ENCODE measurements around the gene CELA3B.
"Not testable (repeated sequence)": the region's sequence is repeated elsewhere in the genome, so short reads cannot be mapped to it uniquely, and the experiment has no call there.

Gene CELA3B

DNA sequence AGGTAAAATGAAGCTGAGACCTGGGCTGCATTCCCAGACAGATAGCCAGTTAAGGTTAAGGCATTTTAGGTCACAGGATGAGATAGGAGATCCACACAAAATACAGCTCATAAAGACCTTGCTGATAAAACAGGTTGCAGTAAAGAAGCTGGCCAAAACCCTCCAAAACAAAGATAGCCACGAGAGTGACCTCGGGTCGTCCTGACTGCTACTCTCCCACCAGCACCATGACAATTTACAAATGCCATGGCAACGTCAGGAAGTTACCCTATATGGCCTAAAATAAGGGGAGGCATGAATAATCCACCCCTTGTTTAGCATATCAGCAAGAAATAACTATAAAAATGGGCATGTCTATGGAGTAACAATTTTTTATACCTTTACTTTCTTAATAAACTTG lies 6.3 kb upstream of the CELA3B start:
- DNase-seq; intact Hi-C loops (cut with DNase I): not testable (repeated sequence)

- intact Hi-C loops (cut with DNase I); DNase-seq: not testable (repeated sequence)
These were observed 3.8 kb upstream of the CELA3B start for GRCh38 chr1:21972973-21973441.

DNA sequence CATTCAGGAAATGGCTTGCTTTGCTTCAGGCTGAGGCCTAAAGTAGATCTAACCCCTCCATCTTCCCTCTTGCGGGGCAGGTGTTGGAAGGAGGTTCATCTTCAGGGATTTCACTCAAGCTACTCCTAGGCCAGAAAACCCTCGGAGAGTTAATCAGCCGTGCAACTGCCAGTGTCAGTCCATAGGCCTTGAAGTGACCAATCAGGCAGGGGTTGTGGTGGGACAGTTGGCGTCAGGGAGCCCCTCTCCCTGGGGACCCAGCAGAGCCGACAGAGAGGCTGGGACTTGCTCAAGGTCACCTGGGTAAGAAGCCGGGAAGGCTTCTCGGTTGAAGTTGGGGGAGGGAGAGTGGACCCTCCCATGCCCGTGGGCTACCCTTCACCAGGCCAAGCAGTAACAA lies 2.9 kb upstream of the CELA3B start:
- intact Hi-C loops (cut with DNase I), result not testable (repeated sequence)

DNA sequence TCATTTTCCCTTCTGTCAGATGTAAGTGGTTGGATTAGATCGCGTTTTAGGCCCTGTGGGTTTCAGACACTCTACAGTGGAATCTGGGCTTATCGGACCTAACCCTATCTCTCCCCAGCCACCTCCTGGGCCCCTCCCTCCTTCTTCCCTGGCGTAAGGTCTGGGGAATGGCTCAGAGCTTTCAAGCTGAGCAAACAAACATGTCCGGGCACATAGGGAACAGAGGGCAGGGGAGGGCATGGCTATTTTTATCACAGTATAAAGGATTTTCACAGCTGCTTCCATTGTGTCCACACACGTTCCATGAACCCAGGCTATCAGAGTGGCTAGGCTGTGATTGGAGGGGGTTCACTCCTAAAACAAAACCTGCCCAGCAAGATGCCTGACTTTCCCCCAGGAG lies 2.1 kb upstream of the CELA3B start:
- DNase-seq; intact Hi-C loops (cut with DNase I): not testable (repeated sequence)

More for the DNA sequence above, 2.9 kb upstream of the CELA3B start:
- not testable (repeated sequence) for DNase-seq

GRCh38 chr1:21975296-21975695 lies 1.5 kb upstream of the CELA3B start:
- DNase-seq; intact Hi-C loops (cut with DNase I): not testable (repeated sequence)

GRCh38 chr1:21978209-21978608 lies 1.4 kb downstream of the CELA3B start:
- intact Hi-C loops (cut with DNase I); DNase-seq: not testable (repeated sequence)

- intact Hi-C loops (cut with DNase I), result not testable (repeated sequence)
- peak in 5 of 42 donors; percentile 14 to 65 (median 30) for DNase-seq
These were observed 3.8 kb downstream of the CELA3B start for GRCh38 chr1:21980515-21981220.

GRCh38 chr1:21981253-21981652 lies 4.4 kb downstream of the CELA3B start:
- intact Hi-C loops (cut with DNase I); DNase-seq: not testable (repeated sequence)

DNA sequence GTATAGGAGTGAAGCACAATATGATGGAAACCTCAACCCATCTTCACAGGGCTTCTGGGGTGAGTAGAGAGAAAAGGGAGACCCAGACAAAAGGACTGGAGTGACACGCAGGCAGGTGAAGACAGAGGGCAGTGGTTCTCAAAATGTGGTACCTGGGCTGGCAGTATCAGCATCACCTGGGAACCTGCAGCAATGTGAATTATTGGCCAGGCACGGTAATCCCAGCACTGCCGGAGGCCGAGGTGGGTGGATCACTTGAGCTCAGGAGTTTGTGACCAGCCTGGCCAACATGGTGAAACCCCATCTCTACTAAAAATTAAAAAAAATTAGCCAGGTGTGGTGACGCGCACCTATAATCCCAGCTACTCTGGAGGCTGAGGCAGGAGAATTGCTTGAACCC lies 5.3 kb downstream of the CELA3B start:
- intact Hi-C loops (cut with DNase I); DNase-seq: not testable (repeated sequence)

DNA sequence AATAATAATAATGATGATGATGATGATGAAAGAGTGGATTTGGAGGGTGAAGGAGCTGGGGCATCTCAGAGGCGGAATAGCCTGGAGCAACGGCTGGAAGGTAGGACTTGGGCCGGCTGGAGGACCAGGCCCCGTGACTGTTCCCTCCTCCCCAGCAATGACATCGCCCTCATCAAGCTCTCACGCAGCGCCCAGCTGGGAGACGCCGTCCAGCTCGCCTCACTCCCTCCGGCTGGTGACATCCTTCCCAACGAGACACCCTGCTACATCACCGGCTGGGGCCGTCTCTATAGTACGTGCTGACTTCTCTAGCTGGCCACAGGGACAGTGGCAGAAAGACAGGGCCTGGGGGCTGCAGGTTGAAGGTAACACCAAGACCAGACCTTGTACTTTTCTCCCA lies 6.7 kb downstream of the CELA3B start:
- DNase-seq; intact Hi-C loops (cut with DNase I): not testable (repeated sequence)

DNA sequence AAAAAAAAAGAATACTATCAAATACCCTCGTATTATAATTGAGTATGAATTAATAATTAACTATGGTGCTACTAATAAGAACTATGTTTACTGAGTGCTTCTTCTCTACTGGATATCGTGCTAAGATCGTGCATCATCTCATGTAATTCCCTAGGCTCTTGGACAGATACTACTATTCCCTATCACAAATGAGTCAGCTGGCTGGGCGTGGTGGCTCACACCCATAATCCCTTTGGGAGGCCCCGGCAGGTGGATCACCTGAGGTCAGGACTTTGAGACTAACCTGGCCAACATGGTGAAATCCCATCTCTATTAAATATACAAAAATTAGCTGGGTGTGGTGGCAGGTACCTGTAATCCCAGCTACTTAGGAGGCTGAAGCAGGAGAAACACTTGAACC lies 9.1 kb downstream of the CELA3B start:
- intact Hi-C loops (cut with DNase I); DNase-seq: not testable (repeated sequence)

GRCh38 chr1:21986386-21986785 lies 9.6 kb downstream of the CELA3B start:
- intact Hi-C loops (cut with DNase I); DNase-seq: not testable (repeated sequence)

DNA sequence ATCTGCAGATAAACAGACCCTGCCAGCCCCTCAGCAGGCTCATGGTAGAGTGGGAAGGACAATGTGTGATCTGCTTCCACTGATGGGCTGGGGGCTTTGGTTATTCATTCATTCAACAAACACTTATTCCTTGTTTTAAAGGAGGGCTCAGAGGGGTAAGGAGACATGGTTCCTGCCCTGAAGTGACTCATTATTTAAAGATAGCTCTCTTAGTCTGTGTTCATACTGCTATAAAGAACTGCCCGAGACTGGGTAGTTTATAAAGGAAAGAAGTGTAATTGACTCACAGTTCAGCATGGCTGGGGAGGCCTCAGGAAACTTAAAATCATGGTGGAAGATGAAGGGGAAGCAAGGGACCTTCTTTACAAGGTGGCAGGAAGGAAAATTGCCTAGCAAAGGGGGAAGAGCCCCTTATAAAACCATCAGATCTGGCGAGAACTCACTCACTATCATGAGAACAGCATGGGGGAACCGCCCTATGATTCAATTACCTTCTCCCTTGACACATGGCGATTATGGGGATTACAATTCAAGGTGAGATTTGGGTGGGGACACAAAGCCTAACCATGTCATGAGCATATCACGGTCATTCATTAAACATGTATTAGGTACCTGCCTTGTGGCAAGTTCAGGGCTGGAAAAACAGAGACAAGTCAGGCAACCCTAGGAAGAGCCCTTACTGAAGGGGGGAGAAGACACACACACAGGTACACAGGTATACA lies 13.0 kb downstream of the CELA3B start:
- DNase-seq; intact Hi-C loops (cut with DNase I): not testable (repeated sequence)

- intact Hi-C loops (cut with DNase I); DNase-seq: not testable (repeated sequence)
These were observed 15.4 kb downstream of the CELA3B start for GRCh38 chr1:21992186-21992585.

DNA sequence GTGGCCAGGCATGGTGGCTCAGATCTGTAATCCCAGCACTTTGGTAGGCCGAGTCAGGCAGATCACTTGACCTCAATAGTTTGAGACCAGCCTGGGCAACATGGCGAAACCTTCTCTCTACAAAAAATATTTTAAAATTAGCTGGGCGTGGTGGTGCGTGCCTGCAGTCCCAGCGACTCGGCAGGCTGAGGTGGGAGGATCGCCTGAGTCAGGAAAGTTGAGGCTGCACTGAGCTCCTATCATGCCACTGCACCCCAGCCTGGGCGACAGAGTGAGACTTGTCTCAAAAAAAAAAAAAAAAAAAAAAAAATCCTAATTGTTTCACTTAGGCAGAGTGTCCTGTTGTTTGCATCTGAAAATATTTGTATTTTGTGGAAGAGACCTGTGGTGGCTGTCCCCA lies 17.9 kb downstream of the CELA3B start:
- peak in 1 of 42 donors; percentile 8 for DNase-seq
- intact Hi-C loops (cut with DNase I), result not testable (repeated sequence)

GRCh38 chr1:21996663-21996970 lies 19.8 kb downstream of the CELA3B start:
- intact Hi-C loops (cut with DNase I), result not testable (repeated sequence)

DNA sequence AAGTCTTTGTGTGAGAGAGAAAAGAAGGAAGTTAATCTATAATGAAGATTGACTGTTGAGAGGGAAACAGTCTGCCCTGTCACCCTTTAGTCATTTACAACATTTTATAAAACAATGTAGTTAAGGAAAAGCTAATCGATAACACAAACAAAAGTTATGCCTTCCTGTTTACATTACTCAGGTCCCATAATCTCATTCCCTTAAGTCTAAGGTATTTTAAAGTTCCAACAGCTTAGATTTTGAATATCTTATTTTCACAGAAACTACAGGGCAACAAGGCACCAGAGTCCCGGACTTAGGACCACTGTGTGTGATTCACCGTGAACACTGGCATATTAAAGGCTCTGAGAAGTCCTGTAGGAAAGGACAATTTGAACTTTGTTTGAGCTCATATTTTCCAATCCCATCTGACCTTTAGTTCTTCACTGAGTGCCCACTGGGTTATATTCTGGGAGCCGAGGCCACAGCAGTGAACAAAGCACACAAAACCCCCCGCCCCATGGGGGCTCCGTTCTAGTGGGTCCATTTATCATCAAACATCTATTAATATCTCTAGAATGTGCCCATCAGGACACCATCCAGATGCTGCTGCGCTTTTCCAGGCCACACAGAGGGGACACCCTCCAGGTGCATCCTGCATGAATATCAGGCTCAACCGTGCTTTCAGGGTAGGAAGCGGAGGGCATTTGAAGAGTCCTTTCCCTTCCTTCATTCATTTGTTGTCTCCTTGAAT lies 21.2 kb downstream of the CELA3B start:
- intact Hi-C loops (cut with DNase I), result not testable (repeated sequence)

More at GRCh38 chr1:21996663-21996970, 19.8 kb downstream of the CELA3B start:
- not testable (repeated sequence) for DNase-seq

GRCh38 chr1:21998624-21999294 lies 21.9 kb downstream of the CELA3B start:
- intact Hi-C loops (cut with DNase I); DNase-seq: not testable (repeated sequence)

More for the DNA sequence above, 21.2 kb downstream of the CELA3B start:
- DNase-seq, result not testable (repeated sequence)

DNA sequence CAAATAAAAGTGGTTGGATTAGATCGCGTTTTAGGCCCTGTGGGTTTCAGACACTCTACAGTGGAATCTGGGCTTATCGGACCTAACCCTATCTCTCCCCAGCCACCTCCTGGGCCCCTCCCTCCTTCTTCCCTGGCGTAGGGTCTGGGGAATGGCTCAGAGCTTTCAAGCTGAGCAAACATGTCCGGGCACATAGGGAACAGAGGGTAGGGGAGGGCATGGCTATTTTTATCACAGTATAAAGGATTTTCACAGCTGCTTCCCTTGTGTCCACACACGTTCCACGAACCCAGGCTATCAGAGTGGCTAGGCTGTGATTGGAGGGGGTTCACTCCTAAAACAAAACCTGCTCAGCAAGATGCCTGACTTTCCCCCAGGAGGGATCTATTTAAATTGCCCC lies 22.8 kb downstream of the CELA3B start:
- DNase-seq; intact Hi-C loops (cut with DNase I): not testable (repeated sequence)
